Pancreas (tissue), 10 donors: ENCODE measurements around the gene PCLO. TPM values are rescaled to one million over a fixed set of nuclear protein-coding genes. Genes with fewer than 3 reads are reported as not detected.

Source experiments
- ATAC-seq, 4 donors: fragments of 200-7000 bp; cut with Tn5 transposase; one replicate each; pipeline versions ENCODE4 v1.8.0 to v1.9.1; 2020; ENCODE audit warnings: mild to moderate bottlenecking in 4 of 4, moderate library complexity in 4 of 4
- DNase-seq, 6 donors: peaks; one replicate each; pipeline ENCODE4 v3.0.0-alpha.2; 2020
- FAIRE-seq: peaks from 2 replicates; lab custom pipeline; 2012; peaks lifted over from hg19 to GRCh38; lab: Jason Lieb, UNC
- H3K27ac ChIP-seq, 4 donors: fragments of 200-600 bp; sonication (generic); 1 replicate in 3 of 4; 2 replicates in 1 of 4; pipeline versions ENCODE4 v1.5.0 to v1.8.0; 2020
- H3K27me3 ChIP-seq, 4 donors: fragments of 200-600 bp; one replicate each; pipeline ENCODE4 v1.8.0; 2021
- H3K36me3 ChIP-seq, 3 donors: fragments of 200-600 bp; sonication (generic) in 1 of 3; one replicate each; pipeline versions ENCODE4 v1.5.0 to v1.8.0; 2020 to 2021
- H3K4me1 ChIP-seq, 3 donors: fragments of 200-600 bp; one replicate each; pipeline ENCODE4 v1.8.0; 2021
- H3K4me3 ChIP-seq, 4 donors: fragments of 200-600 bp; sonication (generic) in 2 of 4; one replicate each; pipeline versions ENCODE4 v1.5.0 to v1.8.0; 2020 to 2021
- H3K9me3 ChIP-seq, 4 donors: fragments of 200-600 bp; one replicate each; pipeline ENCODE4 v1.8.0; 2021
- WGBS, 2 donors: extraction: QIAGEN DNeasy Blood & Tissue Kit; methylation state at CpG; one replicate each; pipeline ENCODE4 v1.1.7; 2013; 5-methylcytosine and 5-hydroxymethylcytosine counted together
- intact Hi-C, 3 donors: fragments of 100-400 bp; cut with DNase I; formaldehyde crosslinking; loops; one replicate each; pipeline versions ENCODE4 v1.11.1 to v1.14.2; 2022
- polyA plus RNA-seq, 2 donors: library from polyadenylated mRNA; stranded (reverse); fragments of 200-250 nt; gene quantifications; one replicate each; pipeline ENCODE4 v1.2.3, GENCODE V29; 2013
- total RNA-seq, 6 donors: library from RNA; stranded (reverse); fragmentation: NEBNext Ultra II Directional in 4 of 6; extraction: Animal tissue kit (Norgen Biotek cat#: 25700) in 4 of 6; gene quantifications; one replicate each; pipeline versions ENCODE4 v1.2.1 to v1.2.4, GENCODE V29; 2021 to 2023
- TF ChIP-seq, protein P1 (sequence below), 4 donors: fragments of 200-600 bp; sonication (generic) in 3 of 4; IDR thresholded peaks; one replicate each; pipeline versions ENCODE4 v1.5.0 to v1.8.0; 2021; ENCODE audit warnings: antibody characterized with exemption in 4 of 4
- donor health status: healthy with polysubstance abuse.
- donor health status: DM: no; HTN: no; CAD: no; lungs with moderate emphysema.
- donor health status: DM: no; HTN: no; CAD: no.
- donor health status: control.
- donor health status: control.
- donor health status: Bipolar disorder and iron deficiency.
- donor health status: DM: yes; HTN: yes; CAD: no.
- donor health status: DM: no; HTN: no; CAD: no.
- donor health status: DM: no; HTN: no; CAD: no.
- donor health status: DM: yes; HTN: yes; CAD: no.

The PCLO gene
- total and polyA plus RNA-seq, 8 donors = 1.9 to 5.6 (median 4.6) TPM

GRCh38 chr7:83153419-83153818 is 9.3 kb downstream of the PCLO start:
- intact Hi-C loops = no loop called here
- no peaks in the 10 kb centered on the region for H3K9me3 ChIP-seq
- 62 to 71% methylated on average over 1 of the region's 1 CpG for WGBS, 2 donors
- no peaks in the 10 kb centered on the region for H3K36me3 ChIP-seq
- no peaks in the 10 kb centered on the region for H3K27me3 ChIP-seq
- no peak overlapping the region for H3K4me3 ChIP-seq
- H3K4me1 ChIP-seq = no peaks in the 10 kb centered on the region
- FAIRE-seq (no peak), DNase-seq (no peak), ATAC-seq (no peak)
- H3K27ac ChIP-seq = no peak overlapping the region
- TF ChIP-seq, protein P1, sequence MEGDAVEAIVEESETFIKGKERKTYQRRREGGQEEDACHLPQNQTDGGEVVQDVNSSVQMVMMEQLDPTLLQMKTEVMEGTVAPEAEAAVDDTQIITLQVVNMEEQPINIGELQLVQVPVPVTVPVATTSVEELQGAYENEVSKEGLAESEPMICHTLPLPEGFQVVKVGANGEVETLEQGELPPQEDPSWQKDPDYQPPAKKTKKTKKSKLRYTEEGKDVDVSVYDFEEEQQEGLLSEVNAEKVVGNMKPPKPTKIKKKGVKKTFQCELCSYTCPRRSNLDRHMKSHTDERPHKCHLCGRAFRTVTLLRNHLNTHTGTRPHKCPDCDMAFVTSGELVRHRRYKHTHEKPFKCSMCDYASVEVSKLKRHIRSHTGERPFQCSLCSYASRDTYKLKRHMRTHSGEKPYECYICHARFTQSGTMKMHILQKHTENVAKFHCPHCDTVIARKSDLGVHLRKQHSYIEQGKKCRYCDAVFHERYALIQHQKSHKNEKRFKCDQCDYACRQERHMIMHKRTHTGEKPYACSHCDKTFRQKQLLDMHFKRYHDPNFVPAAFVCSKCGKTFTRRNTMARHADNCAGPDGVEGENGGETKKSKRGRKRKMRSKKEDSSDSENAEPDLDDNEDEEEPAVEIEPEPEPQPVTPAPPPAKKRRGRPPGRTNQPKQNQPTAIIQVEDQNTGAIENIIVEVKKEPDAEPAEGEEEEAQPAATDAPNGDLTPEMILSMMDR (IDR thresholded peaks at IDR 0.05) = no peak

DNA sequence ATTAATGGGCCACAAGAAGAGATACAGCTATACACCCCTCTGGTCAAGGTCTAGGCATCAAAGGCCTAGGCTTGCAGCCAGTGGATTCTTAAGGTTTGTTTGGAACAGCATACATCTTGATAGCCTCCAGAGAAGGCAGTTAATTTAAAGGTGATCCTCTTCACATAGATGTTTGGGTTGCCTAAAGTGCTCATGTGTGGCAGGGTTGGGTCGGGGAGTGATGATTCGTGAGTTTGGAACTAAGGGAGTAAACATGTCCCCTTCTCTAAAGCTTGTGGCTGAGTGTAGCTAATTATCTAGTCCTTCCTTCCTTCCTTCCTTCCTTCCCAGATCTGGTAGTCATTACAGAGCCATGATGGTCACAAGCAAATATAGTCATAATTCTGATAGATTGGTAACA is 12.4 kb downstream of the PCLO start:
- H3K9me3 ChIP-seq = no peaks in the 10 kb centered on the region
- ATAC-seq (no peak), FAIRE-seq (no peak), DNase-seq (no peak)
- TF ChIP-seq, protein P1 (IDR thresholded peaks at IDR 0.05) = no peak
- WGBS, 2 donors = 87 to 96% methylated on average over 2 of the region's 2 CpGs
- no peaks in the 10 kb centered on the region for H3K36me3 ChIP-seq
- intact Hi-C loops = no loop called here
- H3K27me3 ChIP-seq = no peaks in the 10 kb centered on the region
- H3K4me1 ChIP-seq = no peaks in the 10 kb centered on the region
- no peak overlapping the region for H3K4me3 ChIP-seq
- no peak overlapping the region for H3K27ac ChIP-seq

DNA sequence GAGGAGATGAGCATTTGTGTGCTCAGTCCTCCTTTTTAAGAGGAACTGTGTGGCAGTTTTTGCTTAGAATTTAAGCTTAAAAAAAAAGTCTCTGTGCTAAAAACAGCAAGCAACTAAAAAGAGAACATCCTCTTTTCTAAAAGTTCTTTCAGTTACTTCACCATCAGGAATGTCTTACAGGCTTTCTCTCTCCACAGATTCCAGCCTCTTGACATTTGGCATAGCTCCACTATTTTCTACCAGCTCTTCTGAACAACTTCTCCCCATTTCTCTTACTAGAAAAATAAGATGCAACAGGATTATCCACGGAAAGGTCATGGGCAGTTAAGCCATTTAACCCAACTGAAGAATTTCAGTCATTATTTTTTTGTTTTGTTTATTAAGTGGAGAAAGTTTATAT is 13.2 kb downstream of the PCLO start:
- Histone ChIP-seq H3K27ac (no peak overlapping the region), H3K36me3 (no peaks in the 10 kb centered on the region), H3K9me3 (no peaks in the 10 kb centered on the region), H3K27me3 (no peaks in the 10 kb centered on the region), H3K4me3 (no peak overlapping the region), H3K4me1 (no peaks in the 10 kb centered on the region)
- ATAC-seq (no peak), DNase-seq (no peak), FAIRE-seq (no peak)
- TF ChIP-seq, protein P1 (IDR thresholded peaks at IDR 0.05) = no peak
- intact Hi-C loops = no loop called here
- 67 to 76% methylated on average over 1 of the region's 1 CpG for WGBS, 2 donors

DNA sequence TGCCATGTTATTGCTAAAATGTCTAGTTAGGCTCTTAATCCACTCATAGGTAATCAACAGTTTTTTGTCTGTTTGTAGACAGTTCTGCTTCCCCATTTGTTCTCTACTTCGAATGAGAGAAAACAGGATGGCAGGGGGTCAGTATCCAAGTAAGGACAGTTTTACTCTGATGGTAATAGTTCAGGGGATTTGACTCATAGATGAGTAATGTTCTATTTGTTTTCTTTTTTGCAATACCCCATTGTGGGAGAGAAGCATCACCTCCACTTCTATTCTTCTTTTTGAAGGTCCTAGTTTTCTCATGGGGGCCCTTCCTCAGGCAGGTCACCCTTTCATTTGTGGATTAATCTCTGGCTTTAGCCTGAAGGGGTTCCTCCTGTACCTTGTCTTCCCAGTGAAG is 13.9 kb downstream of the PCLO start:
- 67 to 78% methylated on average over 1 of the region's 1 CpG for WGBS, 2 donors
- intact Hi-C loops = no loop called here

DNA sequence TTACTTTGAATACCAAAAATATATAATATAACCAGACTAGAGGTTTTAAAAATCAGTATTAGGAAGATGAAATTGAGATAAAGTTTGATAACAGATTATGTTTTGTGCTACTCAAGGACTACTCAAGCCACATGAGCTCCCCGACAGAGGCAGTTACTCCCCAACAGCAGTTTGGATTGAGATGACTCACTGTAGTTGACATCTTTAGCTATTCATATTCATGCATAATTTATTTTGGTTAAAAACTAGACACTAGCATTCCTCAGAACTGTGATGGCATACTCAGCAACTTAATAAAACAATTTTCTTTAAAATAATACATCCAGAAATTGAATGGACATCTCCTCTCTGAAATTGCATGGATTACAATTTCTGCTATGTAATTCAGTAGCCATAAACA is 19.6 kb downstream of the PCLO start:
- 94 to 97% methylated on average over 1 of the region's 1 CpG for WGBS, 2 donors
- intact Hi-C loops = no loop called here
- Histone ChIP-seq H3K27me3 (no peaks in the 10 kb centered on the region), H3K4me3 (no peak overlapping the region), H3K27ac (no peak overlapping the region), H3K4me1 (no peaks in the 10 kb centered on the region), H3K36me3 (no peaks in the 10 kb centered on the region), H3K9me3 (no peaks in the 10 kb centered on the region)
- FAIRE-seq (no peak), ATAC-seq (no peak), DNase-seq (no peak)
- TF ChIP-seq, protein P1 (IDR thresholded peaks at IDR 0.05) = no peak

More for the DNA sequence above, 13.9 kb downstream of the PCLO start:
- Histone ChIP-seq H3K9me3 (no peaks in the 10 kb centered on the region), H3K27me3 (no peaks in the 10 kb centered on the region), H3K4me3 (no peak overlapping the region), H3K36me3 (no peaks in the 10 kb centered on the region), H3K27ac (no peak overlapping the region), H3K4me1 (no peaks in the 10 kb centered on the region)
- ATAC-seq (no peak), FAIRE-seq (no peak), DNase-seq (no peak)
- TF ChIP-seq, protein P1 (IDR thresholded peaks at IDR 0.05) = no peak
